ENCODE data around the gene MRPL49.

The MRPL49 gene

DNA sequence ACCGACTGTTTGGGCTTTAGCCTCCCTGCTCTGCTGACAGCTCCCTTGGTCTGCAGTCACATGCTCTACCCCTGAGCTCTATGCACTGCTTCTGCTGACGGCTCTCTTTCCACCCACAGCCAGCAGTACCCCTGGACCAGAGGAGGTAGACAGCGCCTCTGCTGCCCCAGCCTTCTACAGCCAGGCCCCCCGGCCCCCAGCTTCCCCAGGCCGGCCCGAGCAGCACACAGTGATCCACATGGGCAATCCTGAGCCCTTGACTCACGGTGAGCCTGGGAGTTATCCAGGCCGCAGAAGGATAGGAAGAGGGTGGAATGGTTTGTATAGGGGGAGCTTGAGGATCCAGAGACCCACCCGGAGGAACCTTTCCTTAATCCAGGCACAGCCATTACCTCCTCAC is 35.3 kb upstream of the MRPL49 start:
- no peaks in the 10 kb centered on the region for H3K9me3 ChIP-seq (ENCODE audit: control insufficient read depth in 2 of 2, low read length in 2 of 2)
- H3K4me3 ChIP-seq (ENCODE audit: low read length in 2 of 2) = no peak overlapping the region
- H3K36me3 ChIP-seq (ENCODE audit: control insufficient read depth in 2 of 2, insufficient read depth in 2 of 2, low read length in 2 of 2) = peaks cover 28 to 35% of the 10 kb centered on the region in 2 donors
- no peak overlapping the region for H3K9ac ChIP-seq (ENCODE audit: low read length in 2 of 2)
- H3K27ac ChIP-seq (ENCODE audit: low read length) = no peak overlapping the region
- H3K27me3 ChIP-seq (ENCODE audit: control insufficient read depth in 1 of 2, insufficient read depth in 2 of 2, low read length in 2 of 2) = no peaks in the 10 kb centered on the region
- peaks cover 21% of the 10 kb centered on the region for H3K4me1 ChIP-seq (ENCODE audit: control insufficient read depth, insufficient read depth, low read length)

GRCh38 chr11:65087216-65087615 is 34.9 kb upstream of the MRPL49 start:
- peaks cover 28 to 35% of the 10 kb centered on the region in 2 donors for H3K36me3 ChIP-seq (ENCODE audit: control insufficient read depth in 2 of 2, insufficient read depth in 2 of 2, low read length in 2 of 2)
- no peaks in the 10 kb centered on the region for H3K9me3 ChIP-seq (ENCODE audit: control insufficient read depth in 2 of 2, low read length in 2 of 2)
- no peak overlapping the region for H3K4me3 ChIP-seq (ENCODE audit: low read length in 2 of 2)
- peaks cover 21% of the 10 kb centered on the region for H3K4me1 ChIP-seq (ENCODE audit: control insufficient read depth, insufficient read depth, low read length)
- H3K27ac ChIP-seq (ENCODE audit: low read length) = no peak overlapping the region
- no peak overlapping the region for H3K9ac ChIP-seq (ENCODE audit: low read length in 2 of 2)
- H3K27me3 ChIP-seq (ENCODE audit: control insufficient read depth in 1 of 2, insufficient read depth in 2 of 2, low read length in 2 of 2) = no peaks in the 10 kb centered on the region

DNA sequence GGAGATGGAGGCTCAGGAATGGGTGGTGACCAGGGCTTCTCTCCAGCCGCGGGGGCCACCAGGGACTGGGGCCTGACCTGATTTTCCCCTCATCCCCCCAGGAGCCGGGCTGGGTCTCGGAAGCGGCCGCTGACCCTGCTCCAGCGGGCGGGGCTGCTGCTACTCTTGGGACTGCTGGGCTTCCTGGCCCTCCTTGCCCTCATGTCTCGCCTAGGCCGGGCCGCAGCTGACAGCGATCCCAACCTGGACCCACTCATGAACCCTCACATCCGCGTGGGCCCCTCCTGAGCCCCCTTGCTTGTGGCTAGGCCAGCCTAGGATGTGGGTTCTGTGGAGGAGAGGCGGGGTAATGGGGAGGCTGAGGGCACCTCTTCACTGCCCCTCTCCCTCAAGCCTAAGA is 34.3 kb upstream of the MRPL49 start:
- no peak overlapping the region for H3K4me3 ChIP-seq (ENCODE audit: low read length in 2 of 2)
- no peak overlapping the region for H3K9ac ChIP-seq (ENCODE audit: low read length in 2 of 2)
- H3K36me3 ChIP-seq (ENCODE audit: control insufficient read depth in 2 of 2, insufficient read depth in 2 of 2, low read length in 2 of 2) = peaks cover 28 to 35% of the 10 kb centered on the region in 2 donors
- H3K27ac ChIP-seq (ENCODE audit: low read length) = no peak overlapping the region
- peaks cover 21% of the 10 kb centered on the region for H3K4me1 ChIP-seq (ENCODE audit: control insufficient read depth, insufficient read depth, low read length)
- no peaks in the 10 kb centered on the region for H3K27me3 ChIP-seq (ENCODE audit: control insufficient read depth in 1 of 2, insufficient read depth in 2 of 2, low read length in 2 of 2)
- no peaks in the 10 kb centered on the region for H3K9me3 ChIP-seq (ENCODE audit: control insufficient read depth in 2 of 2, low read length in 2 of 2)

DNA sequence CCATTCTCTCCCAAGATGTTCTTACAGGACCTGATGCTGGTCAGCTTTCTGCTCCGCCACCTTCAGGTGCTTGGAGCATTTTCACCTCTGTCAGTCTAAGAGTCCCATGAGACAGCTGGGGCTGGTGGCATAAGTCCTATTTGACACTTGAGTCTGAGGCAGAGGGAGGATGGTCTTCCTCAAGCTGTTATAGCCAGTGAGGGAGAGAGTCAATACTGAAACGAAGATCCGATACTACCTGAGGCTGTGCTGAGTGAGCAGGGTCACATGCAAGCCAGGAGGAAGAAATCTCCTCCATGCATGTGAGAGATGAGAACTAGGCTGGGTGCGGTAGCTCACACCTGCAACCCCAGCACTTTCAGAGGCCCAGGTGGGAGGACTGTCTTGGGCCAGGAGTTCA is 32.5 kb upstream of the MRPL49 start:
- Histone ChIP-seq H3K4me1 (ENCODE audit: control insufficient read depth, insufficient read depth, low read length) (peaks cover 10% of the 10 kb centered on the region), H3K9ac (ENCODE audit: low read length in 2 of 2) (no peak overlapping the region), H3K9me3 (ENCODE audit: control insufficient read depth in 2 of 2, low read length in 2 of 2) (no peaks in the 10 kb centered on the region), H3K36me3 (ENCODE audit: control insufficient read depth in 2 of 2, insufficient read depth in 2 of 2, low read length in 2 of 2) (peaks cover 28 to 35% of the 10 kb centered on the region in 2 donors), H3K4me3 (ENCODE audit: low read length in 2 of 2) (no peak overlapping the region), H3K27me3 (ENCODE audit: control insufficient read depth in 1 of 2, insufficient read depth in 2 of 2, low read length in 2 of 2) (no peaks in the 10 kb centered on the region), H3K27ac (ENCODE audit: low read length) (no peak overlapping the region)

DNA sequence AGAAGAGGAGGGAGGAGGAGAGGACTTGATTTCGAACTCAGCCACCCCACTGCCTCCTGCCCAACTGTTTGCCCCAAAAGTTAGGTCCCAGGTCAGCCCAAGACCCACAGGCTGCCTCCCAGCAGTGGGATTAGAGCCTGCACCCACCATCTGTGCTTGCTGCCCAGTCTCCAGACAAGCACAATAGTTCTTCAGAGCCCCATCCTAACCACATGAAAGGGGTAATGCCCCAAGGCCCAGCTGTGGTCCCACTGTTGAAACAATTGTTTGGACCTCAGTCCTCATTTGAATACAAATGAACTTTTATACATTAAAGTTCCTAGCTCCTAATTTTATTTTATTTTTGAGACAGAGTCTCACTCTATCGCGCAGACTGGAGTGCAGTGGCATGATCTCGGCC is 31.5 kb upstream of the MRPL49 start:
- Histone ChIP-seq H3K4me1 (ENCODE audit: control insufficient read depth, insufficient read depth, low read length) (peaks cover 2% of the 10 kb centered on the region), H3K4me3 (ENCODE audit: low read length in 2 of 2) (no peak overlapping the region), H3K9ac (ENCODE audit: low read length in 2 of 2) (no peak overlapping the region), H3K36me3 (ENCODE audit: control insufficient read depth in 2 of 2, insufficient read depth in 2 of 2, low read length in 2 of 2) (peaks cover 23 to 31% of the 10 kb centered on the region in 2 donors), H3K9me3 (ENCODE audit: control insufficient read depth in 2 of 2, low read length in 2 of 2) (no peaks in the 10 kb centered on the region), H3K27me3 (ENCODE audit: control insufficient read depth in 1 of 2, insufficient read depth in 2 of 2, low read length in 2 of 2) (no peaks in the 10 kb centered on the region), H3K27ac (ENCODE audit: low read length) (no peak overlapping the region)

DNA sequence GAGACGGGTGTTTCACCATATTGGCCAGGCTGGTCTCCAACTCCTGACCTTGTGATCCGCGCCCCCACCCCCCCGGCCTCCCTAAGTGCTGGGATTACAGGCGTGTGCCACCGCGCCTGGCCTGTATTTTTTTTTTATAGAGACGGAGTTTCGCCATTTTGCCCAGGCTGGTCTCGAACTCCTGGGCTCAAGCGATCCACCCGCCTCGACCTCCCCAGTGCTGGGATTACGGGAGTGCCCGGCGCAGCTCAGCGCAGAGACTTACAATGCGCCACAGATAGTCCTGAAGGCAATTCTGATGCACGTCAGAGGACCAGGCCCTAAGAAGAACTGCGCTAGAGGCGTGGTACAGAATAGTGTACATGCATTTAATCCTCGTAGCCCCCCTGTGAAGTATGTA is 26.7 kb upstream of the MRPL49 start:
- Histone ChIP-seq H3K9ac (ENCODE audit: low read length in 2 of 2) (peak overlapping the region; percentile 80 to 82), H3K27ac (ENCODE audit: low read length) (peak overlapping the region; percentile 75), H3K36me3 (ENCODE audit: control insufficient read depth in 2 of 2, insufficient read depth in 2 of 2, low read length in 2 of 2) (peaks cover 0 to 5% of the 10 kb centered on the region in 2 donors), H3K27me3 (ENCODE audit: control insufficient read depth in 1 of 2, insufficient read depth in 2 of 2, low read length in 2 of 2) (no peaks in the 10 kb centered on the region), H3K4me1 (ENCODE audit: control insufficient read depth, insufficient read depth, low read length) (peaks cover 10% of the 10 kb centered on the region), H3K4me3 (ENCODE audit: low read length in 2 of 2) (peak overlapping the region; percentile 75 to 85), H3K9me3 (ENCODE audit: control insufficient read depth in 2 of 2, low read length in 2 of 2) (no peaks in the 10 kb centered on the region)

- Histone ChIP-seq H3K36me3 (ENCODE audit: control insufficient read depth in 2 of 2, insufficient read depth in 2 of 2, low read length in 2 of 2) (peaks cover 0 to 5% of the 10 kb centered on the region in 2 donors), H3K4me1 (ENCODE audit: control insufficient read depth, insufficient read depth, low read length) (peaks cover 10% of the 10 kb centered on the region), H3K4me3 (ENCODE audit: low read length in 2 of 2) (peak within 1 kb of the TSS; percentile 75 to 85), H3K27me3 (ENCODE audit: control insufficient read depth in 1 of 2, insufficient read depth in 2 of 2, low read length in 2 of 2) (no peaks in the 10 kb centered on the region), H3K9ac (ENCODE audit: low read length in 2 of 2) (peak within 1 kb of the TSS; percentile 80 to 82), H3K9me3 (ENCODE audit: control insufficient read depth in 2 of 2, low read length in 2 of 2) (no peaks in the 10 kb centered on the region), H3K27ac (ENCODE audit: low read length) (peak within 1 kb of the TSS; percentile 75)
These were observed 25.9 kb upstream of the MRPL49 start, which contains the start of gene VPS51 for GRCh38 chr11:65095974-65096806. VPS51 (plus strand) TSS chr11:65096214; CDS start chr11:65096251, 37 bp downstream.

GRCh38 chr11:65096926-65097325 is 25.2 kb upstream of the MRPL49 start:
- Histone ChIP-seq H3K4me1 (ENCODE audit: control insufficient read depth, insufficient read depth, low read length) (peaks cover 10% of the 10 kb centered on the region), H3K9me3 (ENCODE audit: control insufficient read depth in 2 of 2, low read length in 2 of 2) (no peaks in the 10 kb centered on the region), H3K9ac (ENCODE audit: low read length in 2 of 2) (peak overlapping the region; percentile 23 to 66), H3K36me3 (ENCODE audit: control insufficient read depth in 2 of 2, insufficient read depth in 2 of 2, low read length in 2 of 2) (peaks cover 0 to 5% of the 10 kb centered on the region in 2 donors), H3K4me3 (ENCODE audit: low read length in 2 of 2) (peak overlapping the region; percentile 75 to 85), H3K27ac (ENCODE audit: low read length) (peak overlapping the region; percentile 75), H3K27me3 (ENCODE audit: control insufficient read depth in 1 of 2, insufficient read depth in 2 of 2, low read length in 2 of 2) (no peaks in the 10 kb centered on the region)

DNA sequence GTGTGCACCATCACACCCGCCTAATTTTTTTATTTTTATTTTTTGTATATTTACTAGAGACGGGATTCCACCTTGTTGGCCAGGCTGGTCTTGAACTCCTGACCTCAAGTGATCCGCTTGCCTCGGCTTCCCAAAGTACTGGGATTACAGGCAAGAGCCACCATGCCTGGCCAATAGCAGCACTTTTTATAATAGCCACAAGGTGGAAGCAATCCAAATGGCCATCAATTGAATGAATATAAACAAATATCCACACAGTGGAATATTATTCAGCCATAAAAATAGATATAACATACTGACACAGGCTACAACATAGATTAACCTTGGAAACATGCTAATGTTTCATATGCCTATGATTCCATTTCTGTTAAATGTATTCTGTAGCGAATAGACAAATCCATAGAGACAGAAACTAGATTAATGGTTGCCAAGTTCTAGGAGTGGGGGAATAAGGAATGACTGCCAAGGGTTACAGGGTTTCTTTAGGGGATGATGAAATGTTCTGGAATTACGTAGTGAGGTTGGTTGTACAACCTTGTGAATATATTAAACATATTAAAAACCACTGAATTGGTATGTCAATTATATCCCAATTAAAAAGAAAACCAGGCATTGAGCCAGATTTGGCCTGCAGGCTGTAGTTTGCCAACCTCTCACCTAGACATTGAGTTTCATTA is 21.3 kb upstream of the MRPL49 start:
- Histone ChIP-seq H3K4me1 (ENCODE audit: control insufficient read depth, insufficient read depth, low read length) (peaks cover 9% of the 10 kb centered on the region), H3K4me3 (ENCODE audit: low read length in 2 of 2) (no peak overlapping the region), H3K9me3 (ENCODE audit: control insufficient read depth in 2 of 2, low read length in 2 of 2) (no peaks in the 10 kb centered on the region), H3K36me3 (ENCODE audit: control insufficient read depth in 2 of 2, insufficient read depth in 2 of 2, low read length in 2 of 2) (peaks cover 5 to 9% of the 10 kb centered on the region in 2 donors), H3K27me3 (ENCODE audit: control insufficient read depth in 1 of 2, insufficient read depth in 2 of 2, low read length in 2 of 2) (no peaks in the 10 kb centered on the region), H3K27ac (ENCODE audit: low read length) (no peak overlapping the region), H3K9ac (ENCODE audit: low read length in 2 of 2) (no peak overlapping the region)

- Histone ChIP-seq H3K27ac (ENCODE audit: low read length) (no peak overlapping the region), H3K4me1 (ENCODE audit: control insufficient read depth, insufficient read depth, low read length) (peaks cover 3% of the 10 kb centered on the region), H3K4me3 (ENCODE audit: low read length in 2 of 2) (no peak overlapping the region), H3K9ac (ENCODE audit: low read length in 2 of 2) (no peak overlapping the region), H3K36me3 (ENCODE audit: control insufficient read depth in 2 of 2, insufficient read depth in 2 of 2, low read length in 2 of 2) (peaks cover 5 to 9% of the 10 kb centered on the region in 2 donors), H3K27me3 (ENCODE audit: control insufficient read depth in 1 of 2, insufficient read depth in 2 of 2, low read length in 2 of 2) (no peaks in the 10 kb centered on the region), H3K9me3 (ENCODE audit: control insufficient read depth in 2 of 2, low read length in 2 of 2) (no peaks in the 10 kb centered on the region)
These were observed 19.7 kb upstream of the MRPL49 start for GRCh38 chr11:65102142-65103095.
